Hepatocyte (in vitro differentiated cells): Measurements from ENCODE around the gene KANSL3.

Experiments
- CTCF ChIP-seq: fragments of 200-600 bp; sonication (generic); IDR thresholded peaks from 2 replicates; pipeline ENCODE4 v1.5.1; 2016; ENCODE audit warnings: antibody characterized with exemption, mild to moderate bottlenecking; ENCODE audit not compliant: poor library complexity
- EZH2 ChIP-seq: fragments of 200-600 bp; sonication (generic); IDR thresholded peaks from 2 replicates; pipeline ENCODE4 v1.6.1; 2016; ENCODE audit warnings: antibody characterized with exemption, mild to moderate bottlenecking, borderline replicate concordance

DNA sequence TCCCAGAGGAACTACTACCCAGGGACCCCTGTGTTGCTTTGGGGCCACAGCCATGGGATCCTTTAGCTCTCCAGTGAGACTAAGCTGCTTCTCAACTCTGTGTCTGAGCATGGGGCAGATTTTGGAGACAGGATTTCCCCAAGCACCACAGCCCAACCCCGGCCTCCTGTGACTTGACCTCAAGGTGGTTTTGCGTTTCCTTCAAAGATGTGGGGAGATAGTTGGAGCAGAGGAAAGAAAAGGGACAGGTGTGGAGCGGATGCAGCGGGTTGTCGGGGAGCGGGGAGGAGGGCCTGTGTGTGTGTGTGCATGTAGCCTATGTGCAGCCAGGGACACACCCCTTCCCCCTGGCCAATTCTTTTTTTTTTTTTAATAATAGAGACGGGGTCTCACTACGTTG lies 91.3 kb downstream of the KANSL3 start:
- TF ChIP-seq EZH2 (no peak), CTCF (no peak)
